ENCODE data around the gene S1PR4. TPM values are rescaled to one million over a fixed set of nuclear protein-coding genes. Genes with fewer than 3 reads are reported as not detected.

Gene S1PR4
- total and polyA plus RNA-seq, 2 of the 8 experiments (the other 6 are each of a cell fraction or from before 2014, with no cell fraction given), result not detected

- TF ChIP-seq CTCF (IDR thresholded peaks at IDR 0.05; ENCODE audit: control extremely low read depth in 1 of 3, insufficient read depth in 1 of 3, low read depth in 1 of 3, low read length in 3 of 3) (peak; percentile 94 to 97 (median 97)), SIN3A (conservative IDR thresholded peaks at IDR 0.05 in 1 of 2, IDR thresholded peaks at IDR 0.05 in 1 of 2; ENCODE audit: low read depth in 1 of 2, low read length in 2 of 2) (peak in 1 of 2 experiments; percentile 46; a peak in 1 of 4 replicates), POLR2A (IDR thresholded peaks at IDR 0.05; ENCODE audit: control extremely low read depth in 1 of 2, low read depth in 2 of 2, low read length in 2 of 2) (no peak)
Observed at GRCh38 chr19:3163230-3163886, 15.2 kb upstream of the S1PR4 start (continued).
